Progenitor cell of endocrine pancreas (in vitro differentiated cells): ENCODE results near the gene SGSM1. TPM values are rescaled to one million over a fixed set of nuclear protein-coding genes. Genes with fewer than 3 reads are reported as not detected.

Experiments used
- DNase-seq: peaks from one replicate; pipeline ENCODE4 v3.0.0; 2021; ENCODE audit warnings: low spot score; ENCODE audit not compliant: unreplicated experiment
- H3K27ac Mint-ChIP-seq: 2 replicates; pipeline ENCODE4 v1.8.0; 2021; ENCODE audit warnings: mild to moderate bottlenecking, moderate library complexity, mixed read lengths
- H3K27me3 Mint-ChIP-seq: 2 replicates; pipeline ENCODE4 v1.8.0; 2021; ENCODE audit warnings: mixed read lengths
- H3K36me3 Mint-ChIP-seq: 2 replicates; pipeline ENCODE4 v1.8.0; 2022; ENCODE audit warnings: mixed read lengths; ENCODE audit not compliant: insufficient read depth
- H3K4me1 Mint-ChIP-seq: 2 replicates; pipeline ENCODE4 v1.8.0; 2021; ENCODE audit warnings: low read depth, mixed read lengths
- H3K4me3 Mint-ChIP-seq: 2 replicates; pipeline ENCODE4 v1.8.0; 2021; ENCODE audit warnings: low read depth, mild to moderate bottlenecking, moderate library complexity, mixed read lengths
- H3K9me3 Mint-ChIP-seq: 2 replicates; pipeline ENCODE4 v1.8.0; 2021; ENCODE audit warnings: low read depth, mixed read lengths
- total RNA-seq: library from RNA; stranded (reverse); gene quantifications from 2 replicates; pipeline ENCODE4 v1.2.1, GENCODE V29; 2021
- TF ChIP-seq, protein P1 (sequence below): fragments of 200-600 bp; sonication (generic); IDR thresholded peaks from one replicate; pipeline ENCODE4 v1.5.0; 2021; ENCODE audit warnings: antibody characterized with exemption, mild to moderate bottlenecking; ENCODE audit not compliant: unreplicated experiment

SGSM1 gene
- total RNA-seq, 1 donor from 2014 or later, result 3.9 TPM

DNA sequence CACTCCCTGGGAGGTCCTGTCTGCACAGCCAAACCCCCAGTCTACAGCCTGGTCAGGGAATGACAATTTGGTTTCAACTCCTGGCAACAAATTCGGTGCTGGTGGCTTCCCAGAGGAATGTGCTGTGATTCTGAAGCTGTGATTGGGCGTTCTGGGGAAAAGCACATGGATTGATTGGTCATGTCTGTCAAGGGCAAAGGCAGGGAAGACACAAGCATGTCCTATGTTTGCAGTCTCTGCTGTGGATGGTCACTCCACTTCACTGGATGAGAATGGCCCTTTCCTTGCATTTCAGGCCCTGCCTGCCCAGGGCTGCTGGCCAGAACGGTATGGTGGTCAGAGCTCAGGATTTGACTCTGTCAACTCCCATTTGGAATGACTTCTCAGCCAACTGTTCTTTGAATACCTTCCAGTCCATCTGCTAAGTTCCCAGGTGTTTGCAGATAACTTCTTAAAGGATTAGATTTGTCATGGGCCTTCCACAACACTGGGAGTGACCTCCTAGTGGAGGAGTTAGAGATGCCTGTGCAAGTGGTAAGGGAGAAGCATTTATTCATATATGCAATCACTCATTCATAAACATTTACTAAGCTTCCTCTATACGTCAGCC, 42.7 kb downstream of the SGSM1 start:
- Mint-ChIP-seq H3K27ac (no peak overlapping the region), H3K4me1 (no peaks in the 10 kb centered on the region), H3K4me3 (no peak overlapping the region), H3K27me3 (peaks cover 4% of the 10 kb centered on the region), H3K36me3 (no peaks in the 10 kb centered on the region), H3K9me3 (no peaks in the 10 kb centered on the region)
- DNase-seq, result no peak
- TF ChIP-seq, protein P1, sequence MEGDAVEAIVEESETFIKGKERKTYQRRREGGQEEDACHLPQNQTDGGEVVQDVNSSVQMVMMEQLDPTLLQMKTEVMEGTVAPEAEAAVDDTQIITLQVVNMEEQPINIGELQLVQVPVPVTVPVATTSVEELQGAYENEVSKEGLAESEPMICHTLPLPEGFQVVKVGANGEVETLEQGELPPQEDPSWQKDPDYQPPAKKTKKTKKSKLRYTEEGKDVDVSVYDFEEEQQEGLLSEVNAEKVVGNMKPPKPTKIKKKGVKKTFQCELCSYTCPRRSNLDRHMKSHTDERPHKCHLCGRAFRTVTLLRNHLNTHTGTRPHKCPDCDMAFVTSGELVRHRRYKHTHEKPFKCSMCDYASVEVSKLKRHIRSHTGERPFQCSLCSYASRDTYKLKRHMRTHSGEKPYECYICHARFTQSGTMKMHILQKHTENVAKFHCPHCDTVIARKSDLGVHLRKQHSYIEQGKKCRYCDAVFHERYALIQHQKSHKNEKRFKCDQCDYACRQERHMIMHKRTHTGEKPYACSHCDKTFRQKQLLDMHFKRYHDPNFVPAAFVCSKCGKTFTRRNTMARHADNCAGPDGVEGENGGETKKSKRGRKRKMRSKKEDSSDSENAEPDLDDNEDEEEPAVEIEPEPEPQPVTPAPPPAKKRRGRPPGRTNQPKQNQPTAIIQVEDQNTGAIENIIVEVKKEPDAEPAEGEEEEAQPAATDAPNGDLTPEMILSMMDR, result no peak

DNA sequence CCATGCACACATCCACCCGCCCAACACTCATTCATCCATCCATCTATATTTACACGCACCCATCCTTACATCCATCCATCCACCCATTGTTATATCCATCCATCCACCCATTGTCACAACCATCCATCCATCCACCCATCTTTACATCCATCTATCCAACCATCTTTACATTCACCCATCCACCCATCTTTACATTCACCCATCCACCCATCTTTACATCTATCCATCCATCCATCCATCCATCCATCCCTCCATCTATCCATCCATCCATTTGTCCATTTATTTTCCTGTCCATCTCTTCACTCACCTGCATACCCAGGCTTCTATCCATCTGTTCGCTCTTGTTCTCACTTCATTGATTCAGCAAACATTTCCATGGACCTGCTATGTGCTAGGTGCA, 49.8 kb downstream of the SGSM1 start:
- no peaks in the 10 kb centered on the region for H3K9me3 Mint-ChIP-seq
- peaks cover 5% of the 10 kb centered on the region for H3K36me3 Mint-ChIP-seq
- no peaks in the 10 kb centered on the region for H3K27me3 Mint-ChIP-seq
- DNase-seq, result no peak
- TF ChIP-seq, protein P1, result no peak
- H3K4me3 Mint-ChIP-seq, result no peak overlapping the region
- H3K27ac Mint-ChIP-seq, result no peak overlapping the region
- H3K4me1 Mint-ChIP-seq, result no peaks in the 10 kb centered on the region

DNA sequence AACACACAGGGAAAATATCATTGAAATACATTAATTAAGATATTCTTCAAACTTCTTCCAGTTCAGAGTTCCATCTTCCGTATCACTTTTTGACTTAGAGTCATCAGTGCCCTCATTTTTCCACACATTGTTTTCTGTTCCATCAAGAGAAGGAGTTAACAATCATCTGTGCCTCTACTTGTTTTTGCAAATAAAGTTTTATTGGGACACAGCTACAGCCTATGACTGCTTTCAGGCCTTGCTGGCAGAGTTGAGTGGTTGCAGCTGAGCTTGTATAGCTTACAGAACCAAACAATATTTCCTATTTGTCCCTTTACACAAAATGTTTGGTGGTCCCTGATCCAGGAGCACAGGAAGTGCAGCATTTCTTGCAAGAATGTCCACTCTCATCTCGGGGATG, 51.6 kb downstream of the SGSM1 start:
- DNase-seq, result no peak
- Mint-ChIP-seq H3K9me3 (no peaks in the 10 kb centered on the region), H3K27ac (no peak overlapping the region), H3K27me3 (no peaks in the 10 kb centered on the region), H3K4me3 (no peak overlapping the region), H3K36me3 (peaks cover 5% of the 10 kb centered on the region), H3K4me1 (no peaks in the 10 kb centered on the region)
- TF ChIP-seq, protein P1, result no peak

DNA sequence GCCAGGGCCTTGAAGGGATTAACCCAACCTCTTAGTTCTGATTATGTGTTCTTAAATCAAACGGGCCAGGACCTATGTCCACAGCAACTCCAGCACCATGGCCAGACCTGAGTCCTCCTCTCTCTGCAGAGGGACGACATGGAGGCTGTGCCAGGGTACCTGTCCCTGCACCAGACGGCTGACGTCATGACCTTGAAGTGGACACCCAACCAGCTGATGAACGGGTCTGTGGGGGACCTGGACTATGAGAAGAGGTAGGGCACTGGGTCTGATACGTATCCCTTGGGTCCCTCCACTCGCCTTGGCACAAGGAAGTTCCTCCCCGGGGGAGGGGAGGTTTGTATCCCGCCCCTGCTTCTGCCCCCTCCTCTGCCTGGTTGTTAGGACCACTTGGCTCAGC, 53.6 kb downstream of the SGSM1 start:
- Mint-ChIP-seq H3K27ac (no peak overlapping the region), H3K36me3 (peaks cover 7% of the 10 kb centered on the region), H3K9me3 (no peaks in the 10 kb centered on the region), H3K4me1 (no peaks in the 10 kb centered on the region), H3K4me3 (no peak overlapping the region), H3K27me3 (no peaks in the 10 kb centered on the region)
- TF ChIP-seq, protein P1, result no peak
- no peak for DNase-seq

DNA sequence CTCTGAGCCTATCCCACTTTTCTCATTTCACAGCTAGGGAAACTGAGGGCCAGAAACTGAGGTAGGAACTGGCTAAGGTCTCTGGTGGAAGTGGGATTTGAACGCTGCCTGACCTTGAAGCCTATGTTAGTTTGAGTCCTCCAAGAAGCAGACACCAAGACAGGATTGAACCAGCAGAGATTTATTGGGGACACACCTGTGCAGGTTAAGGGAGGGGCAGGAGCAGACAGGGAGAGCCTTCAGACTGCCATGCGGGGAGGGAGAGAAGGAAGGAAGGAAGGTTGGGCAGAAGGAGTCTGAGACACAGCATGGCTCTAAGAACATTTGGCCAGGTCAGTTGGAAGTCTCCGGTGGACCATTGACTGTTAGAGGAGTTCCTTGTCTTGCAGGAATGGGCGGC, 59.5 kb downstream of the SGSM1 start:
- H3K4me1 Mint-ChIP-seq, result no peaks in the 10 kb centered on the region
- no peak overlapping the region for H3K4me3 Mint-ChIP-seq
- H3K27ac Mint-ChIP-seq, result no peak overlapping the region
- no peaks in the 10 kb centered on the region for H3K9me3 Mint-ChIP-seq
- DNase-seq, result no peak
- H3K36me3 Mint-ChIP-seq, result peaks cover 2% of the 10 kb centered on the region
- no peaks in the 10 kb centered on the region for H3K27me3 Mint-ChIP-seq
- TF ChIP-seq, protein P1, result no peak
